ENCODE measurements around the gene COL4A2.

The COL4A2 gene

DNA sequence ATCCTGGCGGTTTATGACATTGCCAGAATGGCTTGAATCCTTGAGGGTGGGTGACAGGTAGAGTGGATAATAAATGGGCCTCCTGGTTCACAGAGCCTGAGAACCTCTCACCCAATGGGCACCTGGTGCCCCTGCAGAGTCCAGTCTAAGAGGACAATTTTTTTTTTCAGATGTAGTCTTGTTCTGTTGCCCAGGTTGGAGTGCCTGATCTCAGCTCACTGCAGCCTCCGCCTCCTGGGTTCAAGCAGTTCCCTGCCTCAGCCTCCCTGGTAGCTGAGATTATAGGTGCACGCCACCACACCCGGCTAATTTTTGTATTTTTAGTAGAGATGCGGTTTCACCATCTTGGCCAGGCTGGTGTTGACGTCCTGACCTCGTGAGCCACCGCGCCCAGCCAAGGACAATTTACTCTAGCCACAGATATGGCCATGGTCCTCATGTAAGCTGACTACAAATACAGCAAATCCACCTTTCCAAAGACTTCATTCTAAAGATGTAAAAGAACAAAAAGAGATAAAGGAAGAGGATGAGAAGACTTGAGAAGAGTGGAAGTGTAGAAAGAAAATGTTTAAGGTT is 33.0 kb downstream of the COL4A2 start:
- TF ChIP-seq, protein P1, sequence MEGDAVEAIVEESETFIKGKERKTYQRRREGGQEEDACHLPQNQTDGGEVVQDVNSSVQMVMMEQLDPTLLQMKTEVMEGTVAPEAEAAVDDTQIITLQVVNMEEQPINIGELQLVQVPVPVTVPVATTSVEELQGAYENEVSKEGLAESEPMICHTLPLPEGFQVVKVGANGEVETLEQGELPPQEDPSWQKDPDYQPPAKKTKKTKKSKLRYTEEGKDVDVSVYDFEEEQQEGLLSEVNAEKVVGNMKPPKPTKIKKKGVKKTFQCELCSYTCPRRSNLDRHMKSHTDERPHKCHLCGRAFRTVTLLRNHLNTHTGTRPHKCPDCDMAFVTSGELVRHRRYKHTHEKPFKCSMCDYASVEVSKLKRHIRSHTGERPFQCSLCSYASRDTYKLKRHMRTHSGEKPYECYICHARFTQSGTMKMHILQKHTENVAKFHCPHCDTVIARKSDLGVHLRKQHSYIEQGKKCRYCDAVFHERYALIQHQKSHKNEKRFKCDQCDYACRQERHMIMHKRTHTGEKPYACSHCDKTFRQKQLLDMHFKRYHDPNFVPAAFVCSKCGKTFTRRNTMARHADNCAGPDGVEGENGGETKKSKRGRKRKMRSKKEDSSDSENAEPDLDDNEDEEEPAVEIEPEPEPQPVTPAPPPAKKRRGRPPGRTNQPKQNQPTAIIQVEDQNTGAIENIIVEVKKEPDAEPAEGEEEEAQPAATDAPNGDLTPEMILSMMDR (IDR thresholded peaks at IDR 0.05; ENCODE audit: low read depth, low read length, missing control alignments), result no peak
- DNase-seq (ENCODE audit: low read depth), result no peak
- no peak overlapping the region for H3K4me3 ChIP-seq (ENCODE audit: low read depth, low read length)

DNA sequence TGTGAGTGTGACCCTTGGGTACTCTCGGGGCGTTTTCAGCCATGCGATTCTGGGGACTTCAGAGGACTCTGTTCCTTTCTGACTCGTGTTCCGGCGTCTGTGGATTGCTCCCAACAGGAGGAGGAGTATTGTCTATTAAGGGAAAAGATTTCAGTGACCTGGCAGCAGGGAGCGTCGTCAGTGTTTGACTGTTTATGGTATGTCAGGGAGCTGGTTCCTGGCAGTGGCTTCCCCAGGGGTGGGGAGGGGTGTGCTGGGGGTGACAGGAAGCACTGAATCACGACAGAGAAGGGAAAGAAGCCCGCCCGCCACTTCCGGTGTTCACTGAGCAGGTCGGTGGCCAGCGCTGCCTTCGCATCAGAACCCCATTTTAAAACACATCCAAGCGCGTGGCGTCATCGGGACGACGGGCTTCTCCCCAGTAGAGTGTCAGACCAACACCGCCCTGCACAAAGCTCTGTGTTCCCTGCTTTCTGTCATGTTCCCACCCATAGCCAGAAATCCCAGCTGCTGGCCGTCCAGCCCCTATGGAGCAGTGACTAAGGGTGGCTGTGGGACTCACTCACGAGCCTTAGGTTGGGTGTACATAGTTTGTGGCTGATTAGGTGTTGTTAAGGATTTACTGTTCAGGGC is 33.8 kb downstream of the COL4A2 start:
- TF ChIP-seq, protein P1 (IDR thresholded peaks at IDR 0.05; ENCODE audit: low read depth, low read length, missing control alignments), result no peak
- DNase-seq (ENCODE audit: low read depth), result no peak
- H3K4me3 ChIP-seq (ENCODE audit: low read depth, low read length), result no peak overlapping the region

DNA sequence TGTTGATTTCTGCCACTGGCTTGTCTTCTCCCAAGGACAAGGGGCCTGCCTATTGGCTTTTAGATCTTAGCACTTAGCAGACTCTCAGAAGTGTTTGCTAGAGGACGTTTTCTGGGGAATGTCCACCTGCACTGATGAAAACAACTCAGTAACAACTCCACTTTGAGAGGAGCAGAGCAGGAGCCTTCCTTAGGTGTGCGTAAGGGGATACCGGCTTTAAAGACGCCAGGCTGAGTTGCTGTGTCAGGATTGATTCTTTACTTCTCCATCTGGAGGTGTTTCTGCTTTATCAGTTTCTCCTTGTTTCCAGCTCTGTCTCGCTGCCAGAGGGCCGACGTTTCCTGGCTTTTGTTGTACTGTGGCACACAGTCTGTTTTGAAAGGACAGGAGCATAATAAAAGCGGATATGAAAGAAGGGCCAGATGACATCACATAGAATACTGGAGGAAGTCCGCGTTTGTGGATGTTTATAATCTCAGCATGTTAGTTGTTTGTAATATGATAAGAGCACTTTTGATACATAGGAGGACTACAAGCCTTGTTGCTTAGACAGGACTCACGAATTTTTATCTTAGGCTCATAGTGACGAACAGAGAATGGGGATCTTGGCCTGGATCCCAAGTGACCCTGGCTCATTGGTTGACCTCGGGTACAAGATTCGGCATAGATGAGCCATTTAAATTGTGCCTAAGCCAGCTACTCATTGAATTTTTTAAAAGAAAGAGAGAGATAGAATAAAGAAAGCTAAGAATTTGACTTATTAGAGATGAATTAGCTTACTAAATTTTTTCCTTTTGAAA is 34.6 kb downstream of the COL4A2 start:
- DNase-seq (ENCODE audit: low read depth), result no peak
- no peak overlapping the region for H3K4me3 ChIP-seq (ENCODE audit: low read depth, low read length)
- TF ChIP-seq, protein P1 (IDR thresholded peaks at IDR 0.05; ENCODE audit: low read depth, low read length, missing control alignments), result no peak

DNA sequence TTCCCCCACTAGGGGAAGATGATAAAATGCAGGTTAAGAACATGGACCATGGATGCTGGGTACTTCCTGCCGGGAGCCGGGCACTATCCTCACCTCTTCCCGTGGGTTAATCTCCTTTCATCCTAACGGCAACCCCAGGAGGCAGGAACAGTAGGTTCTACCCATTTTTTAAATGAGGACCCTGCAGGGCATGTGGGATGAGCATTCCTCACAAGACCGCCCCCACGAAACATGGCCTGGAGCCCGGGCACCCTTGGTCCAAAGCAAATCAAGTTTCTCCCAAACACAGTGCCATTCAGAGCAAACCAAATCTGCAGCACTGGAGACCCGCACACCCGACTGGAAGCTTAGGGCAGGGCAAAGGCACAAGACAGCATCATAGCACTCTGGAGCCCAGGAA is 35.4 kb downstream of the COL4A2 start:
- no peak overlapping the region for H3K4me3 ChIP-seq (ENCODE audit: low read depth, low read length)
- TF ChIP-seq, protein P1 (IDR thresholded peaks at IDR 0.05; ENCODE audit: low read depth, low read length, missing control alignments), result no peak
- no peak for DNase-seq (ENCODE audit: low read depth)

DNA sequence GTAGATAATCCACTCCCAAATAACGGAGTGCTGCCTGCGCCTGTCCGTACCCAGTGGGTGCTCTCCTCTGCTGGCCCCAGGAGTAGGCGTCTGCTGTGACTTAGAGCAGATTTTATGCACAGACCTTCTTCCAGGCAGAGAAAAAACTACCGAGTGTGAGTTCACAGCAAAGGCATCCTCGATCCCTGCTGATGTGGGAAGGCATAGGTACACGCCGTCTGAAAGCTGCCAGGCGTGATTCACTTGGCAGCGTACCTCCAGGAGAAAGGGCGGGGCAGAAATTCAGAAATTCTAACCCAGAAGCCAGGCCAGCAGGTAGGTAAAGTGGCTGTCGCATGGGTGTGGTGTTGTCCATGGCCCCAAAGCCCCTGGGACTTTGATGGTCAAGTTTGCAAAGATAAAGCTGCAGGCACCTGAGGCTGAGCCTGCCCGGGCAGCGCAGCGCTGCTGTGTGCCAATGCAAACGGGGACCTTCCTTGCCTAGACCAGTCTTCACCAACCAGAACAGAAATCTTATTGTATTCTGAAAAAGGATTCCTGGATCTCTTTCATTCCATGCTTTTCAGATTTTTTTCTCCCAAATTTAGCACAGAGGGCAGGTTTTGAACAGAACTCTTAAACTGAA is 36.3 kb downstream of the COL4A2 start:
- H3K4me3 ChIP-seq (ENCODE audit: low read depth, low read length), result no peak overlapping the region
- TF ChIP-seq, protein P1 (IDR thresholded peaks at IDR 0.05; ENCODE audit: low read depth, low read length, missing control alignments), result no peak
- DNase-seq (ENCODE audit: low read depth), result no peak

DNA sequence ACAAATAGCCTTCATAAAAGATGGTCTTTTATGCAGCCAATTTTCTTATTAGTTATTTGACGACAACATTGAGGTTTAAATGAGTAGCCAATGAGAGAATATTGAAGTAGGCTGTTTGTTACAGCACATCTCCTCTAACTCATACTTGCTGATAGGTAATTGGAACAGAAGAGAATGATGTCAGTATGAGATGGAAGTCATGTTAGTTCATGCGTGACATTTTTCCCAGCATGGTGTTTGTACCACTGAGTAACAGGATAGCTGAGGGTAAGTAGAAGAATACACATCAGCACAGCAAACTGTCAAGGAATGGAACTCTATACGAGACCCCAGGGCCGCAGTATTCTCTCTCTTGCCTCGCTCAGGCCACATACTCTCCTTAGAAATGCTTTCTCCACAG is 37.2 kb downstream of the COL4A2 start:
- TF ChIP-seq, protein P1 (IDR thresholded peaks at IDR 0.05; ENCODE audit: low read depth, low read length, missing control alignments), result no peak
- no peak for DNase-seq (ENCODE audit: low read depth)
- H3K4me3 ChIP-seq (ENCODE audit: low read depth, low read length), result no peak overlapping the region
